AG04449 (cell line): Measurements from ENCODE around the gene BARD1.

Experiments
- CTCF ChIA-PET: fragments of 350-600 bp; formaldehyde crosslinking; extraction: SDS; loops from one replicate; lab custom pipeline; 2021; ENCODE audit warnings: antibody characterized with exemption; lab: Yijun Ruan, JAX
- POLR2A ChIA-PET: fragments of 400-600, 350-600 bp; formaldehyde crosslinking; extraction: SDS; loops from one replicate; lab custom pipeline; 2020; ENCODE audit warnings: antibody characterized with exemption, inconsistent platforms; lab: Yijun Ruan, JAX
- DNase-seq: peaks from one replicate; pipeline ENCODE4 v3.0.0-alpha.2; 2010; ENCODE audit warnings: low read depth, low spot score
- H3K4me3 ChIP-seq: 2 replicates; pipeline ENCODE4 v1.5.1; 2011; ENCODE audit warnings: low read depth, mild to moderate bottlenecking, control low read depth, low read length
- CTCF ChIP-seq: IDR thresholded peaks from one replicate; pipeline ENCODE4 v1.5.1; 2011; ENCODE audit warnings: mild to moderate bottlenecking, moderate library complexity, low read length, control low read depth, inconsistent platforms; ENCODE audit not compliant: insufficient read depth; ENCODE audit errors: missing control alignments

Gene BARD1

GRCh38 chr2:214836568-214836967, 27.1 kb upstream of the BARD1 start:
- no peak overlapping the region for H3K4me3 ChIP-seq
- ChIA-PET CTCF (no interaction called here), POLR2A (no interaction called here)
- DNase-seq = no peak
- TF ChIP-seq CTCF = no peak

- CTCF ChIA-PET = interaction anchor here (0.6 to 1.3 kb wide), 3 partner anchors 15 to 1025 kb away, joined by 3 to 4 read pairs (median 3); no protein-coding TSS in a partner anchor
- no peak for DNase-seq
These were observed 21.4 kb upstream of the BARD1 start for GRCh38 chr2:214830794-214831346.

GRCh38 chr2:214816008-214816533, 6.6 kb upstream of the BARD1 start:
- H3K4me3 ChIP-seq = no peak overlapping the region
- TF ChIP-seq CTCF = no peak
- DNase-seq = no peak
- ChIA-PET CTCF (interaction anchor here (1.2 kb wide), 1 partner anchor 15 kb away, joined by 3 read pairs; no protein-coding TSS in a partner anchor), POLR2A (no interaction called here)

More at GRCh38 chr2:214830794-214831346, 21.4 kb upstream of the BARD1 start:
- no peak overlapping the region for H3K4me3 ChIP-seq
- POLR2A ChIA-PET = no interaction called here
- TF ChIP-seq CTCF = peak; percentile 24

- no peak for DNase-seq
- H3K4me3 ChIP-seq = peak overlapping the region; percentile 65
- ChIA-PET POLR2A (no interaction called here), CTCF (no interaction called here)
- no peak for TF ChIP-seq CTCF
These were observed 1.2 kb upstream of the BARD1 start for GRCh38 chr2:214810671-214811070.

GRCh38 chr2:214809751-214810564, 475 bp upstream of the BARD1 start:
- H3K4me3 ChIP-seq = peak overlapping the region; percentile 87
- no peak for TF ChIP-seq CTCF
- ChIA-PET POLR2A (no interaction called here), CTCF (no interaction called here)
- DNase-seq = peak; percentile 87

- TF ChIP-seq CTCF = no peak
- DNase-seq = no peak
- H3K4me3 ChIP-seq = peak overlapping the region; percentile 87
- CTCF ChIA-PET = interaction anchor here (1.3 kb wide), 1 partner anchor 13 kb away, joined by 3 read pairs; no protein-coding TSS in a partner anchor
- POLR2A ChIA-PET = no interaction called here
These were observed 1.8 kb downstream of the BARD1 start for GRCh38 chr2:214807653-214808052.
